IPS-20b (cell line): ENCODE results near the gene TCAF1.
"Not testable (repeated sequence)": the region's sequence is repeated elsewhere in the genome, so short reads cannot be mapped to it uniquely, and the experiment has no call there.

ENCODE experiments used
- H3K27ac ChIP-seq: one replicate; pipeline ENCODE4 v1.5.1; 2013; ENCODE audit warnings: low read length
- H3K27me3 ChIP-seq: 2 replicates; pipeline ENCODE4 v1.6.1; 2013; ENCODE audit warnings: mild to moderate bottlenecking, low read length, inconsistent platforms; ENCODE audit not compliant: insufficient read depth
- H3K36me3 ChIP-seq: 2 replicates; pipeline ENCODE4 v1.6.1; 2013; ENCODE audit warnings: low read depth, mild to moderate bottlenecking, inconsistent platforms, low read length, moderate library complexity; ENCODE audit not compliant: insufficient read depth
- H3K4me1 ChIP-seq: 2 replicates; pipeline ENCODE4 v1.6.1; 2013; ENCODE audit warnings: mild to moderate bottlenecking, control low read depth, inconsistent platforms, low read length, moderate library complexity; ENCODE audit not compliant: insufficient read depth
- H3K4me3 ChIP-seq: 2 replicates; pipeline ENCODE4 v1.5.1; 2013; ENCODE audit warnings: mild to moderate bottlenecking, low read length, inconsistent platforms
- H3K9ac ChIP-seq: 2 replicates; pipeline ENCODE4 v1.6.1; 2013; ENCODE audit warnings: low read depth, mild to moderate bottlenecking, inconsistent platforms, low read length, moderate library complexity
- H3K9me3 ChIP-seq: 2 replicates; pipeline ENCODE4 v1.6.1; 2013; ENCODE audit warnings: mild to moderate bottlenecking, low read depth, low read length, inconsistent platforms; ENCODE audit not compliant: insufficient read depth

Gene TCAF1

GRCh38 chr7:143846692-143847091 lies 55.3 kb downstream of the TCAF1 start:
- H3K36me3 ChIP-seq, result no peaks in the 10 kb centered on the region
- H3K9me3 ChIP-seq, result no peaks in the 10 kb centered on the region; the same call in 1 of the 2 replicates
- no peaks in the 10 kb centered on the region for H3K4me1 ChIP-seq

GRCh38 chr7:143841696-143842095 lies 60.3 kb downstream of the TCAF1 start:
- not testable (repeated sequence) for H3K4me3 ChIP-seq, H3K36me3 ChIP-seq, H3K27ac ChIP-seq

More at GRCh38 chr7:143846692-143847091, 55.3 kb downstream of the TCAF1 start:
- no peak overlapping the region for H3K9ac ChIP-seq
- no peaks in the 10 kb centered on the region for H3K27me3 ChIP-seq
- H3K4me3 ChIP-seq, result no peak overlapping the region
- no peak overlapping the region for H3K27ac ChIP-seq

GRCh38 chr7:143840062-143840461 lies 61.9 kb downstream of the TCAF1 start:
- not testable (repeated sequence) for H3K9ac ChIP-seq, H3K4me3 ChIP-seq, H3K27ac ChIP-seq, H3K27me3 ChIP-seq, H3K9me3 ChIP-seq, H3K36me3 ChIP-seq, H3K4me1 ChIP-seq

More at GRCh38 chr7:143841696-143842095, 60.3 kb downstream of the TCAF1 start:
- H3K9me3 ChIP-seq, H3K4me1 ChIP-seq, H3K27me3 ChIP-seq, H3K9ac ChIP-seq: not testable (repeated sequence)

GRCh38 chr7:143837223-143837622 lies 64.8 kb downstream of the TCAF1 start:
- H3K4me1 ChIP-seq, H3K27ac ChIP-seq, H3K9ac ChIP-seq, H3K4me3 ChIP-seq, H3K9me3 ChIP-seq, H3K36me3 ChIP-seq, H3K27me3 ChIP-seq: not testable (repeated sequence)

- not testable (repeated sequence) for H3K4me3 ChIP-seq, H3K27ac ChIP-seq, H3K9ac ChIP-seq, H3K27me3 ChIP-seq, H3K4me1 ChIP-seq, H3K36me3 ChIP-seq, H3K9me3 ChIP-seq
Measured at GRCh38 chr7:143836622-143837021, 65.4 kb downstream of the TCAF1 start.

GRCh38 chr7:143836088-143836487 lies 65.9 kb downstream of the TCAF1 start:
- not testable (repeated sequence) for H3K27ac ChIP-seq, H3K9me3 ChIP-seq, H3K36me3 ChIP-seq, H3K27me3 ChIP-seq, H3K4me3 ChIP-seq, H3K9ac ChIP-seq, H3K4me1 ChIP-seq

GRCh38 chr7:143826578-143826977 lies 75.4 kb downstream of the TCAF1 start:
- not testable (repeated sequence) for H3K36me3 ChIP-seq, H3K9ac ChIP-seq, H3K4me1 ChIP-seq, H3K4me3 ChIP-seq, H3K27me3 ChIP-seq, H3K9me3 ChIP-seq, H3K27ac ChIP-seq

GRCh38 chr7:143824295-143825135 lies 77.5 kb downstream of the TCAF1 start:
- not testable (repeated sequence) for H3K9me3 ChIP-seq, H3K4me3 ChIP-seq, H3K4me1 ChIP-seq, H3K9ac ChIP-seq, H3K27ac ChIP-seq, H3K36me3 ChIP-seq, H3K27me3 ChIP-seq

GRCh38 chr7:143823634-143824294 lies 78.2 kb downstream of the TCAF1 start:
- H3K9me3 ChIP-seq, H3K4me1 ChIP-seq, H3K4me3 ChIP-seq, H3K36me3 ChIP-seq, H3K9ac ChIP-seq, H3K27me3 ChIP-seq, H3K27ac ChIP-seq: not testable (repeated sequence)

GRCh38 chr7:143821392-143822277 lies 80.3 kb downstream of the TCAF1 start:
- H3K4me1 ChIP-seq, H3K9me3 ChIP-seq, H3K9ac ChIP-seq: not testable (repeated sequence)

GRCh38 chr7:143817873-143818272 lies 84.1 kb downstream of the TCAF1 start:
- not testable (repeated sequence) for H3K27me3 ChIP-seq, H3K9ac ChIP-seq, H3K9me3 ChIP-seq, H3K27ac ChIP-seq, H3K4me3 ChIP-seq, H3K36me3 ChIP-seq, H3K4me1 ChIP-seq

More at GRCh38 chr7:143821392-143822277, 80.3 kb downstream of the TCAF1 start:
- not testable (repeated sequence) for H3K4me3 ChIP-seq, H3K27me3 ChIP-seq, H3K36me3 ChIP-seq, H3K27ac ChIP-seq
